PC-9 (cell line): Measurements from ENCODE around the gene PDE4D. TPM values are rescaled to one million over a fixed set of nuclear protein-coding genes. Genes with fewer than 3 reads are reported as not detected.

Experiments used
- BruUV-seq: library from RNA; stranded (reverse); fragments of 400-500 nt; replicated peaks from 2 replicates; lab custom pipeline; 2021; lab: Mats Ljungman, UMichigan
- CTCF ChIA-PET: fragments of 300-600 bp; sonication (Branson Sonifier 250); formaldehyde crosslinking; loops from one replicate; lab custom pipeline; 2022; ENCODE audit warnings: antibody characterized with exemption; lab: Charles Lee
- POLR2A ChIA-PET: fragments of 300-600 bp; sonication (Branson Sonifier 250); formaldehyde crosslinking; loops from one replicate; lab custom pipeline; 2022; ENCODE audit warnings: antibody characterized with exemption; ENCODE audit not compliant: unreplicated experiment; lab: Charles Lee
- DNase-seq, 2 experiments: peaks; one replicate each; pipeline versions ENCODE4 v3.0.0 to v3.0.0-alpha.2; 2015 to 2022; ENCODE audit warnings: mixed read lengths in 1 of 2
- H2AFZ ChIP-seq: fragments of 200-600 bp; sonication (generic); 2 replicates; pipeline ENCODE4 v1.8.1; 2017; ENCODE audit warnings: antibody characterized with exemption
- H3F3A ChIP-seq: fragments of 200-600 bp; sonication (generic); 2 replicates; pipeline ENCODE4 v1.8.1; 2017; ENCODE audit warnings: antibody characterized with exemption, mild to moderate bottlenecking, low read depth; ENCODE audit not compliant: insufficient read depth
- H3K27ac ChIP-seq: fragments of 200-600 bp; sonication (generic); 2 replicates; pipeline ENCODE4 v1.6.1; 2016; ENCODE audit warnings: mixed run types
- H3K27me3 ChIP-seq: fragments of 200-600 bp; sonication (generic); 2 replicates; pipeline ENCODE4 v1.6.1; 2016; ENCODE audit warnings: low read depth, mixed run types; ENCODE audit not compliant: insufficient read depth
- H3K36me3 ChIP-seq: fragments of 200-600 bp; sonication (generic); 2 replicates; pipeline ENCODE4 v1.6.1; 2016; ENCODE audit warnings: low read depth, mixed run types
- H3K4me1 ChIP-seq: fragments of 200-600 bp; sonication (generic); replicated peaks from 2 replicates; pipeline ENCODE4 v1.6.1; 2016; ENCODE audit warnings: mixed run types; ENCODE audit not compliant: insufficient read depth
- H3K4me2 ChIP-seq: fragments of 200-600 bp; sonication (generic); 2 replicates; pipeline ENCODE4 v1.6.1; 2017; ENCODE audit warnings: mixed run types
- H3K4me3 ChIP-seq: fragments of 200-600 bp; sonication (generic); 2 replicates; pipeline ENCODE4 v1.6.1; 2016; ENCODE audit warnings: mixed run types
- H3K79me2 ChIP-seq: fragments of 200-600 bp; sonication (generic); 2 replicates; pipeline ENCODE4 v1.6.1; 2017; ENCODE audit warnings: low read depth, mixed run types
- H3K9me2 ChIP-seq: fragments of 200-600 bp; sonication (generic); 2 replicates; pipeline ENCODE4 v1.8.1; 2017; ENCODE audit warnings: mild to moderate bottlenecking; ENCODE audit not compliant: insufficient read depth
- H3K9me3 ChIP-seq: fragments of 200-600 bp; sonication (generic); 2 replicates; pipeline ENCODE4 v1.8.1; 2016; ENCODE audit warnings: low read depth; ENCODE audit not compliant: insufficient read depth
- H4K20me1 ChIP-seq: fragments of 200-600 bp; sonication (generic); 2 replicates; pipeline ENCODE4 v1.8.1; 2017; ENCODE audit not compliant: insufficient read depth
- EZH2 ChIP-seq: fragments of 200-600 bp; sonication (generic); IDR thresholded peaks from 2 replicates; pipeline ENCODE4 v1.8.0; 2017; ENCODE audit warnings: antibody characterized with exemption, low read depth
- intact Hi-C: fragments of 100-400 bp; cut with micrococcal nuclease; formaldehyde crosslinking; loops from one replicate; pipeline ENCODE4 v1.10.0; 2022; ENCODE audit not compliant: unreplicated experiment
- total RNA-seq: library from RNA; stranded (reverse); gene quantifications from 2 replicates; pipeline ENCODE4 v1.2.3, GENCODE V29; 2021
- TF ChIP-seq, protein P1 (sequence below): fragments of 200-600 bp; sonication (generic); conservative IDR thresholded peaks from 2 replicates; pipeline ENCODE4 v1.6.1; 2017; ENCODE audit warnings: mixed run types, antibody characterized with exemption, mild to moderate bottlenecking, moderate library complexity

PDE4D gene
- total RNA-seq, 1 experiment from 2014 or later = 9.8 TPM

DNA sequence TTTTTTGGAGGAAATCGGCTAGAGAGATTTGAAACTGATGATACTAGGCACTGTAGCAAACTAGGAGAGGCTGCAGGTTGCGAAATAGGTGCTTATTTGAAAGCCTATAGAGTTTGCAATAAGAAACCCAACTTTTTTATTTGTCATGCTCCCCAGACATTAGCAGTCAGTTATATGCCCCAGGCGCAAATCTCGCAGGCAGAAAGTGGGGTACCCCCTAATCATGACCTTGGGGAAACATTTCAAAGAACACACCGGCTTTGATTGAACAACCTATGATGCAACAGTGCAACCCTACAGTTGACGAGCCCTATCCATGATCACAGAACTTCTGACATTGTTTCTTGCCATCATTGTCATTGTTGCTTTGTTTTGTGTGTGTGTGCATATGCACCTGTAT, 800.2 kb downstream of the PDE4D start:
- DNase-seq = no peak

DNA sequence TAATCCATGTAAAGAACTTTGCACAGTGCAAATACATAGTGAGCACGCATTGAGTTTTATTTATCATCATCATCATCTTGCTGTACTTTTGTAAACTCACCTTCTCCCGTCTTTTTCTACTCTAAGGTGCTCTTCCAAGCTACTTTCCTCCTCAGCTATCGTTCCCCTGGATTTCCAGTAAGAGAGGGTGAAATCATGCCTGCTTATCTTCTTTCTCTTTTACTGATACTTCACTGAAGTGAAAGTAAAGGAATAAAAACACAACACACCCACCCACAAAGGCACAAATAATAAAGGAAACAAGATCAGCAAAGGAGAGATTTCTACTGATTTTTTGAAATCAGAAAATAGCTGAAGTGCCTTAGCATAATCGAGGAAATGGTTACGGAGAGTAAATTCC, 800.8 kb downstream of the PDE4D start:
- Histone ChIP-seq H3K9me2 (peaks cover 4% of the 10 kb centered on the region; the same call in 1 of the 2 replicates), H3K79me2 (no peaks in the 10 kb centered on the region), H3K36me3 (no peaks in the 10 kb centered on the region), H3F3A (no peaks in the 10 kb centered on the region), H3K4me3 (no peak overlapping the region), H4K20me1 (no peaks in the 10 kb centered on the region), H3K9me3 (no peaks in the 10 kb centered on the region), H2AFZ (no peak overlapping the region), H3K4me1 (no peaks in the 10 kb centered on the region), H3K4me2 (no peak overlapping the region), H3K27me3 (no peaks in the 10 kb centered on the region), H3K27ac (no peak overlapping the region)
- ChIA-PET CTCF (no interaction called here), POLR2A (no interaction called here)
- DNase-seq = no peak
- intact Hi-C loops = no loop called here
- TF ChIP-seq EZH2 = no peak
- TF ChIP-seq, protein P1, sequence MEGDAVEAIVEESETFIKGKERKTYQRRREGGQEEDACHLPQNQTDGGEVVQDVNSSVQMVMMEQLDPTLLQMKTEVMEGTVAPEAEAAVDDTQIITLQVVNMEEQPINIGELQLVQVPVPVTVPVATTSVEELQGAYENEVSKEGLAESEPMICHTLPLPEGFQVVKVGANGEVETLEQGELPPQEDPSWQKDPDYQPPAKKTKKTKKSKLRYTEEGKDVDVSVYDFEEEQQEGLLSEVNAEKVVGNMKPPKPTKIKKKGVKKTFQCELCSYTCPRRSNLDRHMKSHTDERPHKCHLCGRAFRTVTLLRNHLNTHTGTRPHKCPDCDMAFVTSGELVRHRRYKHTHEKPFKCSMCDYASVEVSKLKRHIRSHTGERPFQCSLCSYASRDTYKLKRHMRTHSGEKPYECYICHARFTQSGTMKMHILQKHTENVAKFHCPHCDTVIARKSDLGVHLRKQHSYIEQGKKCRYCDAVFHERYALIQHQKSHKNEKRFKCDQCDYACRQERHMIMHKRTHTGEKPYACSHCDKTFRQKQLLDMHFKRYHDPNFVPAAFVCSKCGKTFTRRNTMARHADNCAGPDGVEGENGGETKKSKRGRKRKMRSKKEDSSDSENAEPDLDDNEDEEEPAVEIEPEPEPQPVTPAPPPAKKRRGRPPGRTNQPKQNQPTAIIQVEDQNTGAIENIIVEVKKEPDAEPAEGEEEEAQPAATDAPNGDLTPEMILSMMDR = no peak
- no TSS peak for BruUV-seq

More for the DNA sequence above, 800.2 kb downstream of the PDE4D start:
- Histone ChIP-seq H4K20me1 (no peaks in the 10 kb centered on the region), H3K27me3 (no peaks in the 10 kb centered on the region), H3K9me2 (peaks cover 4% of the 10 kb centered on the region; the same call in 1 of the 2 replicates), H3F3A (no peaks in the 10 kb centered on the region), H3K4me2 (no peak overlapping the region), H3K36me3 (no peaks in the 10 kb centered on the region), H3K27ac (no peak overlapping the region), H3K4me3 (no peak overlapping the region), H3K9me3 (no peaks in the 10 kb centered on the region), H3K4me1 (no peaks in the 10 kb centered on the region), H3K79me2 (no peaks in the 10 kb centered on the region), H2AFZ (no peak overlapping the region)
- intact Hi-C loops = no loop called here
- TF ChIP-seq, protein P1 = no peak
- no peak for TF ChIP-seq EZH2
- ChIA-PET POLR2A (no interaction called here), CTCF (no interaction called here)
- BruUV-seq = no TSS peak

DNA sequence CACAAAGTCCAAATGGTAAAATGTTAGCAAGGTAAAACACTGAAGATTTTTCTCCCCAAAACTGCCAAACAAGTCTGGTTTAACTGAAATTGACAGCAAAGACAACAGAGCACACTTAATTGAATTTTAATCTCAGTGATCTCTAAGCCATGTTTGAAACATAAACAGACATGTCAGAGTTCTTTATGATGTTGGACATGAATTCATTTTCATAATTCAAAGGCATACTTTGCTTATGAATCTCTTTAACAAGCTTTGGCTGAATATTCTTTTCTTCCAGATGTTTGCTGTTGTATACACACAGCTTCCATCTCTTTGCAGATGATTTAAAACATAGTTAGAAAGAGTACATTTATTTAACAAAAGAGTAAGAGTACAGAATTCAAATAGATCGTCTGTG, 801.6 kb downstream of the PDE4D start:
- no peak for DNase-seq
- POLR2A ChIA-PET = no interaction called here
- Histone ChIP-seq H3F3A (no peaks in the 10 kb centered on the region), H3K9me3 (no peaks in the 10 kb centered on the region), H3K9me2 (peaks cover 4% of the 10 kb centered on the region; the same call in 1 of the 2 replicates), H3K27ac (no peak overlapping the region), H3K79me2 (no peaks in the 10 kb centered on the region), H3K36me3 (no peaks in the 10 kb centered on the region), H2AFZ (no peak overlapping the region), H4K20me1 (no peaks in the 10 kb centered on the region), H3K4me3 (no peak overlapping the region), H3K4me2 (no peak overlapping the region), H3K27me3 (no peaks in the 10 kb centered on the region), H3K4me1 (no peaks in the 10 kb centered on the region)
- TF ChIP-seq EZH2 = no peak
- TF ChIP-seq, protein P1 = no peak
- intact Hi-C loops = no loop called here
- CTCF ChIA-PET = no interaction called here
- BruUV-seq = no TSS peak
